ENCODE data around the gene ITPK1. TPM values are rescaled to one million over a fixed set of nuclear protein-coding genes. Genes with fewer than 3 reads are reported as not detected.

The ITPK1 gene
- total and polyA plus RNA-seq, 2 experiments from 2014 or later, result 35.9 to 101 TPM

DNA sequence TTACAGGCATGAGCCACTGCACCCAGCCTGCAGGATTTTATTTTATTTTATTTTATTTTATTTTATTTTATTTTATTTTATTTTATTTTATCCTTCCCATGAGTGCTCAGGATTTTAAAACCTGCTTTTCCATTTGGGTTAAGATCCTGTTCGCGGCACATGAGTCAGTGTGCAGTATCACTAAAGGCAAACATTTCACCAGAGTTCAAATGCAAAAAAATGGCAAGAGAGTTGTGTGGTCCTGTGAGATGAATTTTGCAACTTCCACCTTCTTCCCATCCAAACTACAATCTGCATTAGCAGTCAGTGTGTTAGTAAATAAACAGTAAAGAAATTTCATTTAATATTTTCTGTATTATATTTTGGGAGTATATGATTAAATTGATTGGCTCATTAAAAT, 39.9 kb upstream of the ITPK1 start (continued):
- TF ChIP-seq, protein P1, sequence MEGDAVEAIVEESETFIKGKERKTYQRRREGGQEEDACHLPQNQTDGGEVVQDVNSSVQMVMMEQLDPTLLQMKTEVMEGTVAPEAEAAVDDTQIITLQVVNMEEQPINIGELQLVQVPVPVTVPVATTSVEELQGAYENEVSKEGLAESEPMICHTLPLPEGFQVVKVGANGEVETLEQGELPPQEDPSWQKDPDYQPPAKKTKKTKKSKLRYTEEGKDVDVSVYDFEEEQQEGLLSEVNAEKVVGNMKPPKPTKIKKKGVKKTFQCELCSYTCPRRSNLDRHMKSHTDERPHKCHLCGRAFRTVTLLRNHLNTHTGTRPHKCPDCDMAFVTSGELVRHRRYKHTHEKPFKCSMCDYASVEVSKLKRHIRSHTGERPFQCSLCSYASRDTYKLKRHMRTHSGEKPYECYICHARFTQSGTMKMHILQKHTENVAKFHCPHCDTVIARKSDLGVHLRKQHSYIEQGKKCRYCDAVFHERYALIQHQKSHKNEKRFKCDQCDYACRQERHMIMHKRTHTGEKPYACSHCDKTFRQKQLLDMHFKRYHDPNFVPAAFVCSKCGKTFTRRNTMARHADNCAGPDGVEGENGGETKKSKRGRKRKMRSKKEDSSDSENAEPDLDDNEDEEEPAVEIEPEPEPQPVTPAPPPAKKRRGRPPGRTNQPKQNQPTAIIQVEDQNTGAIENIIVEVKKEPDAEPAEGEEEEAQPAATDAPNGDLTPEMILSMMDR (conservative IDR thresholded peaks at IDR 0.05; ENCODE audit: low read depth in 2 of 2), result no peak

DNA sequence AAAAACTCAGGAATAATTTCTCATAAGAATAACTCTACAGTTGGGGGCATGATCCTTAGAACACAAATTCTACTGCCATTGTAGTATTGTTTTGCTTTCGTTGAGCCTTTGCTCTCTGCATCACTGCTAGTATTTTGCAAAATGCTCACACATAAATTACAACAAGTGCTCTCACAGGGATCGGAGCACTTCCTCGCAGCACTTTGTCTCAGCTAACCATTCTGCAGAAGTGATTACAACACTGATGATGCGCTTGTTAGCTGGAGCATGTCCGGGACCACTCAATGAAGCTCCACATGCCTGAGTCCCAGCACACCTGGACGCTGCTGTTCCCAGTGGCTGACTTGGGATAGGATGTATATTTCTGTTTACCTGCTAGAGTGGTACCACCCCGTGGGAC, 37.4 kb upstream of the ITPK1 start:
- H4K20me1 ChIP-seq (replicated peaks; ENCODE audit: insufficient read depth), result no peaks in the 10 kb centered on the region
- no peaks in the 10 kb centered on the region for H3K27me3 ChIP-seq (ENCODE audit: insufficient read depth)
- peaks cover 3% of the 10 kb centered on the region; the same call in 1 of the 2 replicates for H3K9me2 ChIP-seq (ENCODE audit: insufficient read depth)
- no peaks in the 10 kb centered on the region for H3F3A ChIP-seq (replicated peaks; ENCODE audit: low read depth)
- no peaks in the 10 kb centered on the region for H3K36me3 ChIP-seq (ENCODE audit: insufficient read depth)
- peaks cover 3% of the 10 kb centered on the region for H3K4me1 Mint-ChIP-seq
- H3K27me3 Mint-ChIP-seq (ENCODE audit: insufficient read depth, low read depth, poor library complexity), result peaks cover 12% of the 10 kb centered on the region
- H3K4me1 ChIP-seq (ENCODE audit: insufficient read depth), result no peaks in the 10 kb centered on the region
- no peaks in the 10 kb centered on the region for H3K79me2 ChIP-seq (replicated peaks; ENCODE audit: insufficient read depth)
- DNase-seq (ENCODE audit: low spot score) (no peak), ATAC-seq (no peak)
- H3K27ac Mint-ChIP-seq, result no peak overlapping the region
- no peak overlapping the region for H3K4me3 ChIP-seq
- H2AFZ ChIP-seq, result no peak overlapping the region
- H3K4me3 Mint-ChIP-seq, result no peak overlapping the region
- no peak overlapping the region for H3K4me2 ChIP-seq
- no peaks in the 10 kb centered on the region for H3K9me3 Mint-ChIP-seq
- H3K27ac ChIP-seq (ENCODE audit: low read depth), result no peak overlapping the region
- H3K36me3 Mint-ChIP-seq (ENCODE audit: low read depth), result no peaks in the 10 kb centered on the region
- TF ChIP-seq EZH2 (IDR thresholded peaks at IDR 0.05; ENCODE audit: low read depth, unreplicated experiment) (no peak), NANOG (IDR thresholded peaks at IDR 0.05; ENCODE audit: borderline replicate concordance) (no peak), CREB1 (CRISPR knock-in tag; IDR thresholded peaks at IDR 0.05; ENCODE audit: low read depth) (no peak), ZNF331 (CRISPR knock-in tag; IDR thresholded peaks at IDR 0.05; ENCODE audit: low read depth) (no peak), ZNF114 (CRISPR knock-in tag; IDR thresholded peaks at IDR 0.05) (no peak), STAT1 (IDR thresholded peaks at IDR 0.05; ENCODE audit: unreplicated experiment) (no peak), POLR2AphosphoS5 (IDR thresholded peaks at IDR 0.05; ENCODE audit: low read depth) (no peak), JUNB (IDR thresholded peaks at IDR 0.05; ENCODE audit: unreplicated experiment) (no peak), EZH2phosphoT487 (IDR thresholded peaks at IDR 0.05; ENCODE audit: unreplicated experiment) (no peak)
- TF ChIP-seq, protein P1 (conservative IDR thresholded peaks at IDR 0.05; ENCODE audit: low read depth in 2 of 2), result no peak
- TF ChIP-seq, protein P2, sequence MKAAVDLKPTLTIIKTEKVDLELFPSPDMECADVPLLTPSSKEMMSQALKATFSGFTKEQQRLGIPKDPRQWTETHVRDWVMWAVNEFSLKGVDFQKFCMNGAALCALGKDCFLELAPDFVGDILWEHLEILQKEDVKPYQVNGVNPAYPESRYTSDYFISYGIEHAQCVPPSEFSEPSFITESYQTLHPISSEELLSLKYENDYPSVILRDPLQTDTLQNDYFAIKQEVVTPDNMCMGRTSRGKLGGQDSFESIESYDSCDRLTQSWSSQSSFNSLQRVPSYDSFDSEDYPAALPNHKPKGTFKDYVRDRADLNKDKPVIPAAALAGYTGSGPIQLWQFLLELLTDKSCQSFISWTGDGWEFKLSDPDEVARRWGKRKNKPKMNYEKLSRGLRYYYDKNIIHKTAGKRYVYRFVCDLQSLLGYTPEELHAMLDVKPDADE (IDR thresholded peaks at IDR 0.05), result no peak
- TF ChIP-seq, protein P3, sequence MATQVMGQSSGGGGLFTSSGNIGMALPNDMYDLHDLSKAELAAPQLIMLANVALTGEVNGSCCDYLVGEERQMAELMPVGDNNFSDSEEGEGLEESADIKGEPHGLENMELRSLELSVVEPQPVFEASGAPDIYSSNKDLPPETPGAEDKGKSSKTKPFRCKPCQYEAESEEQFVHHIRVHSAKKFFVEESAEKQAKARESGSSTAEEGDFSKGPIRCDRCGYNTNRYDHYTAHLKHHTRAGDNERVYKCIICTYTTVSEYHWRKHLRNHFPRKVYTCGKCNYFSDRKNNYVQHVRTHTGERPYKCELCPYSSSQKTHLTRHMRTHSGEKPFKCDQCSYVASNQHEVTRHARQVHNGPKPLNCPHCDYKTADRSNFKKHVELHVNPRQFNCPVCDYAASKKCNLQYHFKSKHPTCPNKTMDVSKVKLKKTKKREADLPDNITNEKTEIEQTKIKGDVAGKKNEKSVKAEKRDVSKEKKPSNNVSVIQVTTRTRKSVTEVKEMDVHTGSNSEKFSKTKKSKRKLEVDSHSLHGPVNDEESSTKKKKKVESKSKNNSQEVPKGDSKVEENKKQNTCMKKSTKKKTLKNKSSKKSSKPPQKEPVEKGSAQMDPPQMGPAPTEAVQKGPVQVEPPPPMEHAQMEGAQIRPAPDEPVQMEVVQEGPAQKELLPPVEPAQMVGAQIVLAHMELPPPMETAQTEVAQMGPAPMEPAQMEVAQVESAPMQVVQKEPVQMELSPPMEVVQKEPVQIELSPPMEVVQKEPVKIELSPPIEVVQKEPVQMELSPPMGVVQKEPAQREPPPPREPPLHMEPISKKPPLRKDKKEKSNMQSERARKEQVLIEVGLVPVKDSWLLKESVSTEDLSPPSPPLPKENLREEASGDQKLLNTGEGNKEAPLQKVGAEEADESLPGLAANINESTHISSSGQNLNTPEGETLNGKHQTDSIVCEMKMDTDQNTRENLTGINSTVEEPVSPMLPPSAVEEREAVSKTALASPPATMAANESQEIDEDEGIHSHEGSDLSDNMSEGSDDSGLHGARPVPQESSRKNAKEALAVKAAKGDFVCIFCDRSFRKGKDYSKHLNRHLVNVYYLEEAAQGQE (IDR thresholded peaks at IDR 0.05; ENCODE audit: unreplicated experiment), result no peak

All from GM23338 (cell line).